Prostate gland (tissue), 2 donors: ENCODE measurements around the gene EIF4A3. TPM values are rescaled to one million over a fixed set of nuclear protein-coding genes. Genes with fewer than 3 reads are reported as not detected.

ENCODE experiments used
- DNase-seq: peaks from one replicate; pipeline ENCODE4 v3.0.0-alpha.2; 2019; ENCODE audit warnings: low spot score
- H3K27ac ChIP-seq, 2 donors: fragments of 200-600 bp; sonication (generic); 2 replicates each; pipeline ENCODE4 v1.5.1; 2017 to 2019
- H3K27me3 ChIP-seq: fragments of 200-600 bp; sonication (generic); replicated peaks from 2 replicates; pipeline ENCODE4 v1.5.1; 2019; ENCODE audit not compliant: insufficient read depth
- H3K36me3 ChIP-seq, 2 donors: fragments of 200-600 bp; sonication (generic); 1 replicate in 1 of 2; 2 replicates in 1 of 2; pipeline versions ENCODE4 v1.5.1 to v1.8.1; 2017 to 2019
- H3K4me1 ChIP-seq: fragments of 200-600 bp; sonication (generic); replicated peaks from 2 replicates; pipeline ENCODE4 v1.5.1; 2019
- H3K4me3 ChIP-seq, 2 donors: fragments of 200-600 bp; sonication (generic); 2 replicates each; pipeline ENCODE4 v1.5.1; 2017 to 2019
- H3K9me3 ChIP-seq: fragments of 200-600 bp; sonication (generic); 2 replicates; pipeline ENCODE4 v1.5.1; 2017
- CTCF ChIP-seq, 4 experiments: fragments of 200-600 bp in 2 of 4; fragments of 450-650 bp in 2 of 4; sonication (generic) in 2 of 4; IDR thresholded peaks; 1 replicate in 3 of 4; 2 replicates in 1 of 4; pipeline ENCODE4 v1.5.1; 2016 to 2019; ENCODE audit warnings: antibody characterized with exemption in 4 of 4, mild to moderate bottlenecking in 2 of 4, moderate library complexity in 2 of 4
- POLR2A ChIP-seq: fragments of 450-650 bp; IDR thresholded peaks from one replicate; pipeline ENCODE4 v1.6.1; 2016; ENCODE audit warnings: antibody characterized with exemption, mild to moderate bottlenecking
- POLR2AphosphoS5 ChIP-seq: sonication (generic); formaldehyde crosslinking; IDR thresholded peaks from one replicate; pipeline ENCODE4 v1.6.1; 2017; ENCODE audit warnings: antibody characterized with exemption
- WGBS: methylation state at CpG from one replicate; pipeline ENCODE4 v1.1.5; 2018; 5-methylcytosine and 5-hydroxymethylcytosine counted together
- intact Hi-C: fragments of 100-400 bp; cut with DNase I; formaldehyde crosslinking; loops from one replicate; pipeline ENCODE4 v1.14.2; 2022
- total RNA-seq, 2 donors: library from RNA; depleted of rRNA; stranded (reverse); fragments of >200 nt; gene quantifications; one replicate each; pipeline ENCODE4 v1.1.0, GENCODE V29; 2016

Gene EIF4A3
- total RNA-seq, 2 donors from 2014 or later, result 69.7 to 72.9 TPM

GRCh38 chr17:80109066-80109660 is 37.8 kb downstream of the EIF4A3 start:
- no peak for DNase-seq
- Histone ChIP-seq H3K36me3 (no peaks in the 10 kb centered on the region), H3K27me3 (no peaks in the 10 kb centered on the region), H3K4me1 (peaks cover 2% of the 10 kb centered on the region), H3K27ac (no peak overlapping the region), H3K4me3 (no peak overlapping the region), H3K9me3 (no peaks in the 10 kb centered on the region)
- WGBS, result 75% methylated on average over 12 of the region's 13 CpGs
- intact Hi-C loops, result no loop called here
- TF ChIP-seq POLR2AphosphoS5, result no peak
- no peak for TF ChIP-seq CTCF (IDR thresholded peaks at IDR 0.05)
- TF ChIP-seq POLR2A, result no peak

GRCh38 chr17:80108036-80108971 is 38.6 kb downstream of the EIF4A3 start:
- no peak overlapping the region for H3K4me3 ChIP-seq
- no peak overlapping the region for H3K27ac ChIP-seq
- H3K27me3 ChIP-seq, result no peaks in the 10 kb centered on the region
- intact Hi-C loops, result no loop called here
- H3K36me3 ChIP-seq, result no peaks in the 10 kb centered on the region
- H3K4me1 ChIP-seq, result peaks cover 3% of the 10 kb centered on the region
- no peak for DNase-seq
- no peak for TF ChIP-seq POLR2AphosphoS5
- no peak for TF ChIP-seq CTCF (IDR thresholded peaks at IDR 0.05)
- no peak for TF ChIP-seq POLR2A
- WGBS, result 88% methylated on average over 40 of the region's 40 CpGs
- no peaks in the 10 kb centered on the region for H3K9me3 ChIP-seq

- intact Hi-C loops, result no loop called here
- DNase-seq, result no peak
- H3K36me3 ChIP-seq, result no peaks in the 10 kb centered on the region
These were observed 39.5 kb downstream of the EIF4A3 start for GRCh38 chr17:80107231-80108021.

GRCh38 chr17:80106751-80107150 is 40.2 kb downstream of the EIF4A3 start:
- intact Hi-C loops, result no loop called here
- no peak overlapping the region for H3K27ac ChIP-seq
- peaks cover 3% of the 10 kb centered on the region for H3K4me1 ChIP-seq
- H3K4me3 ChIP-seq, result no peak overlapping the region
- no peaks in the 10 kb centered on the region for H3K36me3 ChIP-seq
- no peak for DNase-seq
- TF ChIP-seq CTCF (IDR thresholded peaks at IDR 0.05), result no peak
- TF ChIP-seq POLR2A, result no peak
- TF ChIP-seq POLR2AphosphoS5, result no peak
- no peaks in the 10 kb centered on the region for H3K27me3 ChIP-seq
- 85% methylated on average over 12 of the region's 12 CpGs for WGBS
- no peaks in the 10 kb centered on the region for H3K9me3 ChIP-seq

More at GRCh38 chr17:80107231-80108021, 39.5 kb downstream of the EIF4A3 start:
- Histone ChIP-seq H3K27me3 (no peaks in the 10 kb centered on the region), H3K4me3 (no peak overlapping the region), H3K4me1 (peaks cover 3% of the 10 kb centered on the region), H3K27ac (no peak overlapping the region), H3K9me3 (no peaks in the 10 kb centered on the region)
- TF ChIP-seq CTCF (IDR thresholded peaks at IDR 0.05), result no peak
- no peak for TF ChIP-seq POLR2AphosphoS5
- no peak for TF ChIP-seq POLR2A
- 92% methylated on average over 26 of the region's 46 CpGs for WGBS
